GM12872 (cell line): ENCODE data around the gene PBXIP1.

Experiments
- TF ChIP-seq, protein P1 (sequence below): IDR thresholded peaks from 3 replicates; pipeline ENCODE4 v1.5.1; 2011; ENCODE audit warnings: low read depth, mild to moderate bottlenecking, low read length, moderate library complexity; ENCODE audit not compliant: insufficient read depth

The PBXIP1 gene

DNA sequence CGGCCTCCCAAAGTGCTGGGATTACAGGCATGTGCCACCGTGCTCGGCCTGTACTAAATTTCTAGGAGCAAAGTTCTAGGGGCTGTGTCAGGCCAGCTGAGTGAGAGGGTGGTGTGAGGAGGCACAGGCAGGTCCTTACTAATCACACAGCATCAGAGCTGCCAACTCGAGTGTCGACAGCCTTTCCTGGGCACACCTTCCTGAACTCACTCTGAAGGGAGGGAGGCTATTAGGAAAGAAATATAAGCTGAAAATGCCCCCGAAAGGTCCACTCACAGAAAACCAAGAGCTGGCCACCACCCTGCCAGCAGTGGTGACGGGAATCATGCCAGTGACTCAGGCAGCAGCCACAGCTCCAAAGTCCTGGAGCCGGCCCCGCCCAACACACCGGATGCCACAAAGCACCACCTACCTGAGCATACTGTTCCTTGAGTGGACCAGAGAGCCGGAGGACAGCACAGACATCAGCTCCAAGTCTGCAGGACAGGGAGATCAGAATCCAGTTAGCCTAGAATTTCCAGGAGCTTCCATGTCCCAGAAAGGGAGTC, 23.9 kb downstream of the PBXIP1 start:
- TF ChIP-seq, protein P1, sequence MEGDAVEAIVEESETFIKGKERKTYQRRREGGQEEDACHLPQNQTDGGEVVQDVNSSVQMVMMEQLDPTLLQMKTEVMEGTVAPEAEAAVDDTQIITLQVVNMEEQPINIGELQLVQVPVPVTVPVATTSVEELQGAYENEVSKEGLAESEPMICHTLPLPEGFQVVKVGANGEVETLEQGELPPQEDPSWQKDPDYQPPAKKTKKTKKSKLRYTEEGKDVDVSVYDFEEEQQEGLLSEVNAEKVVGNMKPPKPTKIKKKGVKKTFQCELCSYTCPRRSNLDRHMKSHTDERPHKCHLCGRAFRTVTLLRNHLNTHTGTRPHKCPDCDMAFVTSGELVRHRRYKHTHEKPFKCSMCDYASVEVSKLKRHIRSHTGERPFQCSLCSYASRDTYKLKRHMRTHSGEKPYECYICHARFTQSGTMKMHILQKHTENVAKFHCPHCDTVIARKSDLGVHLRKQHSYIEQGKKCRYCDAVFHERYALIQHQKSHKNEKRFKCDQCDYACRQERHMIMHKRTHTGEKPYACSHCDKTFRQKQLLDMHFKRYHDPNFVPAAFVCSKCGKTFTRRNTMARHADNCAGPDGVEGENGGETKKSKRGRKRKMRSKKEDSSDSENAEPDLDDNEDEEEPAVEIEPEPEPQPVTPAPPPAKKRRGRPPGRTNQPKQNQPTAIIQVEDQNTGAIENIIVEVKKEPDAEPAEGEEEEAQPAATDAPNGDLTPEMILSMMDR = no peak

DNA sequence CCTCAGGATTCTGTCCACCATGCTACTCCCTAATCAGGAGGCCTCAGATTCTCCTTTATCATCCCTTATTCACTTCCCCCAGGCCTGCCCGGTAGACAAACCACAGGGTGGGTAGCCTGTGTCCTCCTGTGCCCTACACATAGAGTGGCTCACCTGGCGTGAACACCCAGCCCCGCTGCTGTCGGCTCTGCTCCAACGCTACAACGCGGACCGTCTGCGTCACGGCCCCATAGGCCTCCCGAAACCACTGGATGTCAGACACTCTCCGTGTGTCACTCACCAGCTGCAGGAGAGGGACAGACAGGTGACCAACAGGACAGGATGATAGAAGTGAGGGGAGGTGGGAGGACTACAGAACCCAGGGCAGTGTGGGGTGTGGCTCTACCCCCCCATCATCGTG, 29.7 kb downstream of the PBXIP1 start:
- TF ChIP-seq, protein P1 = no peak

DNA sequence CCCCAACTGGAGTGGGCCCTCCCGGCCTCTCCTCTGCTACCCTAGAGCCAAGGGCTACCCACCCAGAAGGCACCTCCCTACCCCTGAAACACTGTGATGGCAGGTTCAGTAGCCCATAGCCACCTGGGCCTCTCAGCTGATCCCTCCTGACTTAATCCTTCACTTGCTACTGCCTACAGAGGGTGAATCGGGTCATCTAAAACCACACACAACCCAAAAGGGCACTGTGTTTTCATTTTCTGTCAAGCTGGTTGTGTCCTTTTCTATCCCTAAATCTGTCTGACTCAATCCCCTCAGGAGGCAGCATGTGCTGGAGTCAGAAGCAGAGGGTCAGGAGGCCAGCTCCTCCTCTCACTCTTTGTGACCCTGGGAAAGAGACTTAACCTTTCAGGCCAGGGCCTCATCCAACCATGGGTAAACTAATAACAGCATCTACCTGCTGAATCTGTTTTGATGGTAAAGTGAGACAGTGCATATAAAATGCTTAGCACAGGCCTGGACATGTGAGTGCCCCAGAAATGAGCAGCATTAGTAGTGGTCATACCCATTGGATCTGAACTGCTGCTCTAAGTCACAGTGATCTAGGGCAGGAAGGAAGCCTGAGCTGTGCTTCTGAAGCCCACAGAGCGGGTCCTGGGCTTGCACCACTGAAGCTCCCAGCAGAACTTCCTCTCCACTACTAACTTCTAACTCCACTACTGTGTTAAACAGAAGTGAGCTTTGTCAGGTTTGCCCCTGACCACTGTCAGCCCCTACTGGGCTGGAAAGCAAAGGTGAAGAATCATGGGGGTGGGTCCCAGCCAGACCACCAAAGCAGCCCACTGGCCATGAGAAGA, 30.3 kb downstream of the PBXIP1 start:
- TF ChIP-seq, protein P1 = no peak

DNA sequence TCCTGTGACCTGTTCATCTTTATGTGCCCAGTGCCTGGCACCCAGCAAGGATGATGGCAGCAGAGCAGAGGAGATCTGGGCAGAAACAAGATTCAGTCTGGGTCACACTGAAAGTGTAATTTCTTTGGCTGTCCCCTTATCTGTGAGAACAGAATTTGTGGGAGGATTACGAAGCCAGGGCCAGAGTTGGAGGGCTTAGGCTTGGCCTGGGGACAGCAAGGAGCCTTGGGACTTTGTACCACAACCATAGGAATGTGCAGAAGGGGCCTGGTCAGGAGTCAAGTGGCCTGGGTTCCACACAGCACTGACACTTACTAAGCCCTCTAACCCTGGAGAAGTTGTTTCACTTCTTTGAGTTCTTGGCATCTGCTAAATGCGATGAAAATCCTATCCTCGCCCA, 32.2 kb downstream of the PBXIP1 start:
- TF ChIP-seq, protein P1 = no peak

DNA sequence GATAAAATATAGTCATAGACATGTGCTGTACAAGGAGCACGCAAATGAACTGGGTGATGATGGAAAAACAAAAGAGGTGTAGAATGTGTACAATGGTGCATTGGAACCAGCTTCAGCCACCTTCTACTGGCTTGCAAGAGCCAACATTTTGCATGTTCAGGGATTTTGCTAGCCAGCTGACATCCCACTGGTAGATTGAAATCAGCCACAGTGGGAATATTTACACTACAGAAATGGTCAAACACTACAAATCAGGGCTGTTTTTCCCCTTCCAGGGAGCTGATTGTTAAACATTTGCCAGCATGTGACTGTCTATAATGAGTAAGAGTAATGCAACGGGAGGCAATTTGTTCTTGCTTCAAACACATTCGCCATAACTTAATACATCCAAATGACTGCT, 42.6 kb downstream of the PBXIP1 start:
- TF ChIP-seq, protein P1 = no peak

DNA sequence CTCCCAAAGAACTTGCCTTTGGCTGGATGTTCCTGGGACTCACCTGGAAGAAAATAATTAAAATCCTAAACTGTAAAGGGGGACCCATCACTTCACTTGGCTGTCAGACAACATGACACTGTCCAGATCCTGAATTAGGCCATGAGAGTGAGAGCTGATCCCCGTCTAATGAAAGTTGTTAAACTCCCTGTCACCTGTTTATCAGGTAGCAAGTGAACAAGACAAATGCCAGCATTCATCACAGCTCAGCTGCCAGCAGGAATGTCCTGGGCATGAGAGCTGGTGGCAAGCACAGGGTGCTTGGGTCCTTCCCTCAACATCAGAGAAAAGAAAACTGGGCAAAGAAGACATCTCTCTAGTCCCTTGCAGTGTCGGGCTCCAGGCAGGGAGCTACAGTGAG, 43.1 kb downstream of the PBXIP1 start:
- TF ChIP-seq, protein P1 = no peak

DNA sequence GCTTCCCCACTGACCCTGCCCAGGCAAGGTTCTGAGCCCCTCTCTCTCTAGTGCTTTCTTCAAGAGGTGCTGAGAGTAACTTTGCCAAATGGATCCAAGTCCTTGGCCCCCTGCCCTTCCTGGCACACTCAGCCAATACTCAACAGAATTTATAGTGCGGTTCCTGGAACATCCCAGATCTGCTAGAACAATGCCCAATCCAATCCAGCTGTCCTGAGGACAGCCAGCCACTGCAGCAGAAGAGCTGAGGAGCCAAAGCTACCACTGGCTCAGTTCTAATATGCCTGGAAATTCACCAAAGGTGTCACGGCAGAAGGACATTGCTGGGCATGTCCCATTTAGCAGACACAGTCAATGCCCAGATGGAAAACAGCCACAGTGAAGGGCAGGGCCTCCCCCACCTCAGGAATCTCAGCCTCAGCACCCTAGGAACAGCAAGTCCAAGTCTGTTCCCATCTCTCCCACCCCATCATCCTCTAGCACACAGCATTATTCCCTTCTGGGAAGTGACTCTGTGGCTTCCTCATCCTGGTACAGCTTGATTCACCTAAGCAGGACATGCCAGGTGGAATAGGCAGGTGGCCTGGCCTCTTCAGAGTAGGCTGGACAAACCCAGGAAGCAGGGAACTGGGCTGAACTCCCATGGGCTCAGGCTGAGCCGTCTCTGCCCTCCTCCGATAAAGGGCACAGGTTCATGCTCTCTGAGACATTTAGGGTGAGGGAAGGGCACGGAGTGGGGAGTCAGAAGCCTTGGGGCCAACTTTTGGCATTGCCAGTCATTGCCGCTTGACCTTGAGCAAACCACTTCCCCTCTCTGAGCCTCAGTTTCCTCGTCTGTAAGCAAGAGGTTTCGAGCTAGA, 44.0 kb downstream of the PBXIP1 start:
- TF ChIP-seq, protein P1 = no peak
